CD4-positive, CD25-positive, alpha-beta regulatory T cell (primary cell): ENCODE results near the gene SCYL3. TPM values are rescaled to one million over a fixed set of nuclear protein-coding genes. Genes with fewer than 3 reads are reported as not detected.
A peak's percentile ranks its signal among the peaks of the same experiment; 100 is the strongest.

Experiments used
- ATAC-seq, 2 donors: fragments of 150-1000 bp; cut with Tn5 transposase; one replicate each; pipeline ENCODE4 v1.10.0; 2021; ENCODE audit warnings: low read depth in 2 of 2, moderate number of reproducible peaks in 2 of 2, moderate library complexity in 1 of 2
- DNase-seq, 3 donors: peaks; one replicate each; pipeline versions ENCODE4 v3.0.0 to v3.0.0-alpha.2; 2012 to 2022; ENCODE audit warnings: mixed read lengths in 1 of 3
- H3K27ac ChIP-seq: one replicate; pipeline ENCODE4 v1.7.0; 2013; ENCODE audit warnings: mild to moderate bottlenecking, low read length; ENCODE audit not compliant: insufficient read depth, poor library complexity, severe bottlenecking
- H3K27me3 ChIP-seq: one replicate; pipeline ENCODE4 v1.7.0; 2013; ENCODE audit warnings: low read length; ENCODE audit not compliant: control insufficient read depth, insufficient read depth
- H3K36me3 ChIP-seq: one replicate; pipeline ENCODE4 v1.7.0; 2013; ENCODE audit warnings: mild to moderate bottlenecking, low read length, moderate library complexity; ENCODE audit not compliant: control insufficient read depth, insufficient read depth
- H3K4me1 ChIP-seq: 2 replicates; pipeline ENCODE4 v1.7.0; 2013; ENCODE audit warnings: mild to moderate bottlenecking, low read length; ENCODE audit not compliant: insufficient read depth, control insufficient read depth, poor library complexity, severe bottlenecking
- H3K4me3 ChIP-seq: one replicate; pipeline ENCODE4 v1.7.0; 2013; ENCODE audit warnings: low read depth, mild to moderate bottlenecking, low read length, moderate library complexity
- H3K9me3 ChIP-seq, 2 experiments: 1 replicate in 1 of 2; 2 replicates in 1 of 2; pipeline ENCODE4 v1.7.0; 2013; ENCODE audit warnings: low read length in 2 of 2, mild to moderate bottlenecking in 1 of 2, moderate library complexity in 1 of 2; ENCODE audit not compliant: control insufficient read depth in 2 of 2
- H3K27ac Mint-ChIP-seq, 3 donors: one replicate each; pipeline ENCODE4 v1.8.0; 2020 to 2022; ENCODE audit warnings: mild to moderate bottlenecking in 3 of 3, mixed read lengths in 3 of 3, moderate library complexity in 2 of 3
- H3K27me3 Mint-ChIP-seq: one replicate; pipeline ENCODE4 v1.8.0; 2022; ENCODE audit warnings: mild to moderate bottlenecking, mixed read lengths
- H3K36me3 Mint-ChIP-seq: one replicate; pipeline ENCODE4 v1.8.0; 2020; ENCODE audit warnings: mixed read lengths
- H3K4me1 Mint-ChIP-seq, 4 donors: one replicate each; pipeline ENCODE4 v1.8.0; 2020 to 2022; ENCODE audit warnings: mixed read lengths in 4 of 4, mild to moderate bottlenecking in 1 of 4
- H3K4me3 Mint-ChIP-seq, 4 donors: one replicate each; pipeline ENCODE4 v1.8.0; 2020 to 2022; ENCODE audit warnings: mild to moderate bottlenecking in 4 of 4, mixed read lengths in 4 of 4, moderate library complexity in 3 of 4
- H3K9me3 Mint-ChIP-seq, 7 donors: one replicate each; pipeline ENCODE4 v1.8.0; 2020 to 2022; ENCODE audit warnings: mixed read lengths in 7 of 7, mild to moderate bottlenecking in 3 of 7, moderate library complexity in 2 of 7
- polyA plus RNA-seq, 4 donors: library from polyadenylated mRNA; unstranded; fragments of 300-500 nt; fragmentation: Illumina TruSeq; gene quantifications; one replicate each; pipeline ENCODE4 v1.2.3, GENCODE V29; 2021
- total RNA-seq: library from RNA; stranded (reverse); gene quantifications from one replicate; pipeline ENCODE4 v1.2.3, GENCODE V29; 2022

SCYL3 gene
- total and polyA plus RNA-seq, 5 donors from 2014 or later = 14.0 to 18.9 (median 15.1) TPM

DNA sequence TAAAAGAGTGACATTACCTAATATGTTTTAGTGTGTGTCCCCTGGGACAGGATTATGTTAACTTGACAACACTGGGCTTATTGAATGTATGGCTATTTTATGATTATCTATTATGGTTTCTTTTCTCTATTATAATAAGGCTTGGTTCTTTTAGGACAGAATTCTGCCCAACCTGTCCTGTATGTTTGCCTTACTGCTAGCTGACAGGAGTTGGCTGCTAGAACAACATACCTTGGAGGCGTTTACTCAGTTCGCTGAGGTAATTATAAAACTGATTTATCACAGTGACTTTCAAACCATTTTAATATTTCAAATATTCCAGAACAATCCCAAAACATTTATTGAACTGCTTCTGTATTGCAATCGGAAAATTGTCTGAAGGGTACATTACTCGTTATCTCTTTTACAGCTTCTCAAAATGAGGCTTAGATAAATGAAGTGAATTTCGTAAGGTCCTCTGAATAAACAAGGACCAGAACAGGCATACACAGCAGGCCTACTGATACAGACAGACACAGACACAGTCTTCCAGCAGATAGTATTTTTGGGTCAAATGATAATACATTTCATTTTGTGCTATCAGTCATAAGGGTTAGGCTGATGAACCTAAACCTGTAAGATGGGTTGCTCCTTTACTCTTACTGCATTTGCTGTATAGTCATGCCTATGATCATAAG, 44.2 kb downstream of the SCYL3 start:
- Mint-ChIP-seq H3K9me3 (peaks cover 0 to 4% (median 0%) of the 10 kb centered on the region in 7 donors), H3K27me3 (no peaks in the 10 kb centered on the region), H3K27ac (peak overlapping the region in 1 of 3 donors; percentile 12)

DNA sequence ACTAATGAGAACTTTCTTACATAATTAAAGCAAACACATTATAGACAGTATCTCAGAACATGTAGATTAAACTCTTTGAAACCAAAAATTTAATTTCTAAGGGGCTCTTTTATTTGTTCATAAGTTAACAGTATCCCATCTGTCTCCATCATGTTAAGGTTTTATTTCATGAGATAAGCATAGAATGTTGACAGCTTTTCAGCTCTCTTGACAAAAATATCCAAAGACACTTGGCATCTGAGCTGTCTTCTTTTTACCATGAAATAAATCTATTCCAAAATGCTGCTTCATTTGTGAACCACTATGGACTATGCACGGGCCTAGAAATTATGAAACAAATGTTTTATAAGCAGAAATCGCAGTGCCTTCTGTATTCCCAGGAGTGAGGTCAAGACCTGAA, 45.2 kb downstream of the SCYL3 start:
- ATAC-seq (no peak), DNase-seq (no peak)
- Histone ChIP-seq H3K27ac (no peak overlapping the region), H3K4me1 (no peaks in the 10 kb centered on the region), H3K36me3 (peaks cover 66% of the 10 kb centered on the region), H3K9me3 (no peaks in the 10 kb centered on the region), H3K27me3 (no peaks in the 10 kb centered on the region), H3K4me3 (no peak overlapping the region)
- H3K4me3 Mint-ChIP-seq = no peak overlapping the region
- no peaks in the 10 kb centered on the region for H3K27me3 Mint-ChIP-seq
- peaks cover 6 to 16% (median 12%) of the 10 kb centered on the region in 4 donors for H3K4me1 Mint-ChIP-seq
- peaks cover 61% of the 10 kb centered on the region for H3K36me3 Mint-ChIP-seq
- peak overlapping the region in 1 of 3 donors; percentile 12 for H3K27ac Mint-ChIP-seq
- H3K9me3 Mint-ChIP-seq = peaks cover 0 to 4% (median 0%) of the 10 kb centered on the region in 7 donors

More for the DNA sequence above, 44.2 kb downstream of the SCYL3 start:
- no peaks in the 10 kb centered on the region for H3K4me1 ChIP-seq
- H3K36me3 ChIP-seq = peaks cover 70% of the 10 kb centered on the region
- ATAC-seq (no peak), DNase-seq (no peak)
- no peak overlapping the region for H3K4me3 ChIP-seq
- no peaks in the 10 kb centered on the region for H3K9me3 ChIP-seq
- Mint-ChIP-seq H3K4me1 (peaks cover 6 to 13% (median 10%) of the 10 kb centered on the region in 4 donors), H3K36me3 (peaks cover 70% of the 10 kb centered on the region), H3K4me3 (no peak overlapping the region)
- no peaks in the 10 kb centered on the region for H3K27me3 ChIP-seq
- no peak overlapping the region for H3K27ac ChIP-seq

DNA sequence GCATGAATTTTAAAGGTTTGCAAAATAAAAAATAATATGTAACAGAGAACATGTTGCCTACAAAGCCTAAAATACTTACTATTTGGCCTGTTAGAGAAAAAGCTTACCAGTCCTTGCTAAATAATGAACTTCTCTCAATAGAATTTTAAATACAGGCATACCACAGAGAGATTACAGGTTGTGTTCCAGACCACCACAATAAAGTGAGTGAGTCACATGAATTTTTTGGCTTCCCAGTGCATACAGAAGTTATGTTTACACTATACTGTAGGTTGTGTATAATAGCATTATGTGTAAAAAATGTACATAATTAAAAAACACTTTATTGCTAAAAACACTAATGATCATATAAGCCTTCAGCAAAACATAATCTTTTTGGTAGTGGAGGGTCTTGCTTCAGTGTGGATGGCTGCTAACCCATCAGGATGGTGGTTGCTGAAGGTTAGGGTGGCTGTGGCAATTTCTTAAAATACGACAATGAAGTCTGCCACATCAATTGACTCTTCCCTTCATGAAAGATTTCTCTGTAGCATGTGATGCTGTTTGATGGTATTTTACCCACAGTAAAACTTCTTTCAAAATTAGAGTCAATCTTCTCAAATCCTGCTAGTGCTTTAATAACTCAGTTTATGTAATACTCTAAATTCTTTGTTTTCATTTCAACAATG, 48.6 kb downstream of the SCYL3 start:
- peaks cover 0 to 16% (median 2%) of the 10 kb centered on the region in 7 donors for H3K9me3 Mint-ChIP-seq
- no peaks in the 10 kb centered on the region for H3K4me1 ChIP-seq
- peaks cover 0 to 11% (median 7%) of the 10 kb centered on the region in 4 donors for H3K4me1 Mint-ChIP-seq
- no peaks in the 10 kb centered on the region for H3K9me3 ChIP-seq
- peaks cover 47% of the 10 kb centered on the region for H3K36me3 ChIP-seq
- H3K27me3 ChIP-seq = no peaks in the 10 kb centered on the region
- H3K4me3 Mint-ChIP-seq = no peak overlapping the region
- DNase-seq = no peak
- H3K27ac Mint-ChIP-seq = no peak overlapping the region
- H3K27me3 Mint-ChIP-seq = no peaks in the 10 kb centered on the region
- H3K36me3 Mint-ChIP-seq = peaks cover 62% of the 10 kb centered on the region
- ATAC-seq = no peak
- no peak overlapping the region for H3K4me3 ChIP-seq
- no peak overlapping the region for H3K27ac ChIP-seq

GRCh38 chr1:169838942-169839341, 54.8 kb downstream of the SCYL3 start:
- no peak overlapping the region for H3K4me3 ChIP-seq
- H3K4me1 Mint-ChIP-seq = peaks cover 2 to 10% (median 6%) of the 10 kb centered on the region in 4 donors
- no peaks in the 10 kb centered on the region for H3K27me3 ChIP-seq
- peaks cover 1 to 26% (median 7%) of the 10 kb centered on the region in 7 donors for H3K9me3 Mint-ChIP-seq
- DNase-seq (no peak), ATAC-seq (no peak)
- H3K4me1 ChIP-seq = no peaks in the 10 kb centered on the region
- no peak overlapping the region for H3K27ac ChIP-seq
- peaks cover 41% of the 10 kb centered on the region for H3K36me3 Mint-ChIP-seq
- no peak overlapping the region for H3K4me3 Mint-ChIP-seq
- H3K36me3 ChIP-seq = peaks cover 23% of the 10 kb centered on the region
- H3K27ac Mint-ChIP-seq = peak overlapping the region in 1 of 3 donors; percentile 49
- H3K9me3 ChIP-seq = peaks cover 0 to 5% of the 10 kb centered on the region in 2 experiments
- no peaks in the 10 kb centered on the region for H3K27me3 Mint-ChIP-seq

DNA sequence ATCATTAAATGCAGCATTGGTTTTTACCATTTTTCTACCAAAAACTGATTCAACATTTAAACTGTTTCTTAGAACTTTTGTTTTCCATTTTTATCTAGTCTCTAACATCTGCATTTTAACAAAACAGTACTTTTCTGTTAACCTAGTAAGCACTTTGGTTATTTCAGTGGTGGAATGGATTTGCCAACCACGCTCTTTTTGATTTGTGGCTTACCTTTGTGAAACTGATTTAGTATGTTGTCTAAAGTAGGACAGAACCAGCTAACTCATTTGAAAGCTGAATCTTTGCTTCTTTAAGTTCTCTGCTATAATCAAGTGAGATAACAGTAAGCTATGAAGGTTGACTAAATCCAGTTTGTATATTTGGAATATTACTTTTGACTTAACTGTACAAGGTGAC, 57.5 kb downstream of the SCYL3 start:
- H3K27ac Mint-ChIP-seq = peak overlapping the region in 1 of 3 donors; percentile 42
- no peak overlapping the region for H3K4me3 Mint-ChIP-seq

GRCh38 chr1:169835647-169836046, 58.0 kb downstream of the SCYL3 start:
- H3K4me1 Mint-ChIP-seq = peaks cover 4 to 7% (median 5%) of the 10 kb centered on the region in 4 donors
- ATAC-seq = no peak
- peaks cover 40% of the 10 kb centered on the region for H3K36me3 Mint-ChIP-seq
- no peak for DNase-seq
- H3K9me3 Mint-ChIP-seq = peaks cover 0 to 17% (median 4%) of the 10 kb centered on the region in 7 donors
- H3K9me3 ChIP-seq = peaks cover 0 to 5% of the 10 kb centered on the region in 2 experiments
- no peak overlapping the region for H3K27ac ChIP-seq
- no peak overlapping the region for H3K4me3 ChIP-seq
- no peaks in the 10 kb centered on the region for H3K4me1 ChIP-seq
- no peak overlapping the region for H3K4me3 Mint-ChIP-seq
- peaks cover 19% of the 10 kb centered on the region for H3K36me3 ChIP-seq
- no peaks in the 10 kb centered on the region for H3K27me3 Mint-ChIP-seq
- no peak overlapping the region for H3K27ac Mint-ChIP-seq
- H3K27me3 ChIP-seq = no peaks in the 10 kb centered on the region

More for the DNA sequence above, 57.5 kb downstream of the SCYL3 start:
- no peak for ATAC-seq
- Histone ChIP-seq H3K4me3 (no peak overlapping the region), H3K9me3 (peaks cover 0 to 5% of the 10 kb centered on the region in 2 experiments), H3K27ac (no peak overlapping the region), H3K36me3 (peaks cover 22% of the 10 kb centered on the region), H3K4me1 (no peaks in the 10 kb centered on the region), H3K27me3 (no peaks in the 10 kb centered on the region)
- peaks cover 41% of the 10 kb centered on the region for H3K36me3 Mint-ChIP-seq
- no peaks in the 10 kb centered on the region for H3K27me3 Mint-ChIP-seq
- peaks cover 2 to 7% (median 5%) of the 10 kb centered on the region in 4 donors for H3K4me1 Mint-ChIP-seq
- DNase-seq = no peak
- peaks cover 0 to 22% (median 6%) of the 10 kb centered on the region in 7 donors for H3K9me3 Mint-ChIP-seq

DNA sequence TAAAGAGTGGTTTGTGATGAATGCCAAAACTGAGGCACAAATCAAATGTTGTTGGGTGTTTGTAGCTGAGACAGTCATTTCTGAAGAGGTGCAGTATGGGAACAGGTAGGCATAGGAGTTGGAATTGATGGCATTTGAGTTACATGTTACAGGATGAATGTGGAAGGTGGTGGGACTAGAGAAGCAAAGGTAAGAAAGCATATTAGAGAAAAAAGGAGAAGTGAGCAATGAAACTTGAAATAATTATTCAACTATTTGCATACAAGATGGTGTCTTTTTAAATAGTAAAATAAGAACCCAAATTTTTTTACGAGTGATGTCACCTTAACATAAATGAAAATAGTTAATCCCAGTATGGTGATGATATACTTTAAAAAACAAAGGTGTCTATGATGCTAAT, 58.8 kb downstream of the SCYL3 start:
- H3K4me3 Mint-ChIP-seq = no peak overlapping the region
- peaks cover 0 to 12% (median 4%) of the 10 kb centered on the region in 7 donors for H3K9me3 Mint-ChIP-seq
- ATAC-seq (no peak), DNase-seq (no peak)
- Histone ChIP-seq H3K27me3 (no peaks in the 10 kb centered on the region), H3K9me3 (peaks cover 0 to 4% of the 10 kb centered on the region in 2 experiments), H3K4me1 (no peaks in the 10 kb centered on the region), H3K4me3 (no peak overlapping the region), H3K36me3 (peaks cover 21% of the 10 kb centered on the region), H3K27ac (no peak overlapping the region)
- no peak overlapping the region for H3K27ac Mint-ChIP-seq
- peaks cover 38% of the 10 kb centered on the region for H3K36me3 Mint-ChIP-seq
- H3K27me3 Mint-ChIP-seq = no peaks in the 10 kb centered on the region
- H3K4me1 Mint-ChIP-seq = peaks cover 4 to 7% (median 6%) of the 10 kb centered on the region in 4 donors
